Heart right ventricle (tissue), 16 donors: ENCODE measurements around the gene ZNF608. TPM values are rescaled to one million over a fixed set of nuclear protein-coding genes. Genes with fewer than 3 reads are reported as not detected.

Experiments used
- ATAC-seq, 8 donors: fragments of 200-7000 bp; cut with Tn5 transposase; one replicate each; pipeline ENCODE4 v1.9.1; 2020; ENCODE audit warnings: mild to moderate bottlenecking in 8 of 8, moderate library complexity in 8 of 8, moderate number of reproducible peaks in 1 of 8
- DNase-seq, 2 donors: peaks; one replicate each; pipeline ENCODE4 v3.0.0-alpha.2; 2020
- H3K27ac ChIP-seq, 10 donors: fragments of 200-600 bp; sonication (generic) in 2 of 10; one replicate each; pipeline versions ENCODE4 v1.5.0 to v1.8.0; 2020 to 2022; ENCODE audit warnings: mild to moderate bottlenecking in 3 of 10
- H3K27me3 ChIP-seq, 7 donors: fragments of 200-600 bp; one replicate each; pipeline ENCODE4 v1.8.0; 2021 to 2022; ENCODE audit warnings: mild to moderate bottlenecking in 2 of 7
- H3K36me3 ChIP-seq, 9 donors: fragments of 200-600 bp; sonication (generic) in 1 of 9; one replicate each; pipeline versions ENCODE4 v1.5.0 to v1.8.0; 2020 to 2022; ENCODE audit warnings: mild to moderate bottlenecking in 2 of 9
- H3K4me1 ChIP-seq, 9 donors: fragments of 200-600 bp; sonication (generic) in 1 of 9; one replicate each; pipeline versions ENCODE4 v1.5.0 to v1.8.0; 2020 to 2022; ENCODE audit warnings: mild to moderate bottlenecking in 4 of 9
- H3K4me3 ChIP-seq, 10 donors: fragments of 200-600 bp; sonication (generic) in 2 of 10; one replicate each; pipeline versions ENCODE4 v1.5.0 to v1.8.0; 2020 to 2022; ENCODE audit warnings: mild to moderate bottlenecking in 7 of 10, moderate library complexity in 2 of 10
- H3K9me3 ChIP-seq, 11 donors: fragments of 200-600 bp in 10 of 11; sonication (generic) in 2 of 11; one replicate each; pipeline versions ENCODE4 v1.5.0 to v1.8.0; 2013 to 2022; ENCODE audit warnings: mild to moderate bottlenecking in 2 of 11, control low read depth in 1 of 11, moderate library complexity in 1 of 11
- WGBS, 2 donors: extraction: QIAGEN DNeasy Blood & Tissue Kit; methylation state at CpG; one replicate each; pipeline ENCODE4 v1.1.7; 2013; ENCODE audit warnings: inconsistent platforms in 1 of 2; 5-methylcytosine and 5-hydroxymethylcytosine counted together
- intact Hi-C, 10 donors: fragments of 100-400 bp; cut with DNase I; formaldehyde crosslinking; loops; one replicate each; pipeline versions ENCODE4 v1.11.1 to v1.14.2; 2022
- long read RNA-seq, 3 donors: library from polyadenylated mRNA; unstranded; transcript quantifications; one replicate each; pipeline ENCODE4 v2.0.0, GENCODE V29; 2020 to 2021
- polyA plus RNA-seq, 2 donors: library from polyadenylated mRNA; stranded (reverse); fragments of 200-250 nt; gene quantifications; one replicate each; pipeline ENCODE4 v1.2.3, GENCODE V29; 2013
- total RNA-seq, 10 donors: library from RNA; stranded (reverse); fragmentation: NEBNext Ultra II Directional in 3 of 10; extraction: Animal tissue kit (Norgen Biotek cat#: 25700) in 3 of 10; gene quantifications; one replicate each; pipeline versions ENCODE4 v1.2.1 to v1.2.4, GENCODE V29; 2021 to 2023
- TF ChIP-seq, protein P1 (sequence below), 9 donors: fragments of 200-600 bp; sonication (generic) in 2 of 9; IDR thresholded peaks; one replicate each; pipeline versions ENCODE4 v1.5.0 to v1.8.0; 2021 to 2022; ENCODE audit warnings: antibody characterized with exemption in 9 of 9, mild to moderate bottlenecking in 5 of 9, moderate library complexity in 1 of 9
- donor health status: Arrhythmogenic right ventricular cardiomyopathy.
- donor health status: ischemic (EF 13 %, LVEDD 7.1; RV severe dilation, severe dysfunction).
- donor health status: healthy with polysubstance abuse.
- donor health status: DM: no; HTN: yes; CAD: no.
- donor health status: DM: no; HTN: no; CAD: no.
- donor health status: ischemic (EF 25% LVEDD 6.9; RV normal size, moderate dysfunction).
- donor health status: ischemic (EF 25% LVEDD 5.7; RV mildly dilated, moderate dysfunction).
- donor health status: healthy.
- donor health status: DM: yes; HTN: yes; CAD: no.
- donor health status: Ischemic cardiomyopathy.
- donor health status: ischemic (EF 35%, LVEDD 5.7; RV mildly dilated, moderate dysfunction).
- donor health status: nonischemic (EF 11% LVEDD 7.7; RV severe dilation, severe dysfunction).
- donor health status: DM: yes; HTN: yes; CAD: no.
- donor health status: PGD.
- donor health status: ischemic (EF 29% LVEDD 5.4; RV normal size, mild dysfunction).
- donor health status: nonischemic (EF 23%, LVEDD 6.1; RV moderate dilation, normal function).

Gene ZNF608
- total RNA-seq, result 10 to 100 TPM in 9 of 10 donors, 1 to 10 TPM in 1; 9.8 to 22.9 (median 13.1) TPM
- polyA plus RNA-seq, result 10 to 100 TPM in 1 of 2 donors, 1 to 10 TPM in 1; 3.3 to 17.2 TPM
- long read RNA-seq, donor 1, partial matches to known transcripts, result 3 of 6 reads
- long read RNA-seq, donor 1, other reads (novel, unspliced or antisense), result 3 of 6 reads
- long read RNA-seq, donor 2, partial matches to known transcripts, result 3 of 4 reads
- long read RNA-seq, donor 2, other reads (novel, unspliced or antisense), result 1 of 4 reads
- long read RNA-seq, donor 3, partial matches to known transcripts, result 3 of 7 reads
- long read RNA-seq, donor 3, other reads (novel, unspliced or antisense), result 3 of 7 reads

DNA sequence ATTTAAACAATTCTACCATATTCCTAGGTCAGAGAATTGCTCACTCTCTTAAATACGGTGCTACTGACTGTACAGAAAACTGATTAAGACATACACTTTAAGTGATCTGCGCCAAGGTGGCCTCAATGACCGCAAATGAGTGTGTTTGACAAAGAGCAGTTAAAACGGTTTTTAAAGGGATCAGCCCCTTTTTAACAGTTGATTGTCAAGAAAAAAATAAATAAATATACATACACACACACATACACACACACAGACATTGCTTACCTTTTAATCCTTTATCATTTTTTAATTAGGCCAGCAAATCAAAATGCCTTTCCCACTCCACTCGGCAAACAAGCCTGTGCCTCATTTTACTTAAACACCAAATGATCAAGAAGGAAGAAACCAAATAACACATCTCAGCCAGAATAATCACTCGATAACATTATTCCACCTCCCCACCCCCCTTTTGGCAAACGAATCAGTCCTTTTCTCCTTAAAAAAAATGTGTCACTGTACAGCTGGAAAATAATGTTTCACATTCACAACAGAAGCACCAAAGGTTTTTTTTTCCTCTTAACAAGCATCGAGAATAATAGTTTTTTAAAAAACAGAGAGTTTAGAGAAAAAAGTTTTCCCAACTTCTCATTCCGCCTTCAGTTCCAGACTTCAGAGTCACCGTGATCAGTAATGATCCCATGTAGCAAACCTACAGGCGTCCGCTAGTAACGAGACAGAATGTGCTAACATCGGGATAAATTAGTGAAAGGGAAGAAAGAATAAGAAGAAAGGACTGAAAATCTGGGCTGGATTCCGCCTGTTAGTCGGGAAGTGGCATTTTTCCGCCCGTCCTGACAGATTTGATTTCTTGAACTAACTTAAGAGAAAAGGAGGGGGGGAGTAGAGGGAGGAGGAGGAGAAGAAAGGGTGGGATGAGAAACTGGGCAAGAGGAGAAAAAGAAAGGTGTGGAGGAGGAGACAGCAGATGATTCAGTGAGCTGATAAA is at the start of gene ZNF608:
Gene ZNF608, minus strand, starts transcription at position 712 of the 988 bp plus-strand sequence. CDS start 1,650 bp downstream, outside the sequence.
- Histone ChIP-seq H3K36me3 (no peaks in the 10 kb centered on the region), H3K4me3 (peak within 1 kb of the TSS; percentile 48 to 81 (median 68)), H3K4me1 (peaks cover 5 to 65% (median 31%) of the 10 kb centered on the region in 9 donors), H3K9me3 (no peaks in the 10 kb centered on the region), H3K27ac (peak within 1 kb of the TSS; percentile 76 to 98 (median 92)), H3K27me3 (peaks cover 0 to 36% (median 0%) of the 10 kb centered on the region in 7 donors)
- TF ChIP-seq, protein P1, sequence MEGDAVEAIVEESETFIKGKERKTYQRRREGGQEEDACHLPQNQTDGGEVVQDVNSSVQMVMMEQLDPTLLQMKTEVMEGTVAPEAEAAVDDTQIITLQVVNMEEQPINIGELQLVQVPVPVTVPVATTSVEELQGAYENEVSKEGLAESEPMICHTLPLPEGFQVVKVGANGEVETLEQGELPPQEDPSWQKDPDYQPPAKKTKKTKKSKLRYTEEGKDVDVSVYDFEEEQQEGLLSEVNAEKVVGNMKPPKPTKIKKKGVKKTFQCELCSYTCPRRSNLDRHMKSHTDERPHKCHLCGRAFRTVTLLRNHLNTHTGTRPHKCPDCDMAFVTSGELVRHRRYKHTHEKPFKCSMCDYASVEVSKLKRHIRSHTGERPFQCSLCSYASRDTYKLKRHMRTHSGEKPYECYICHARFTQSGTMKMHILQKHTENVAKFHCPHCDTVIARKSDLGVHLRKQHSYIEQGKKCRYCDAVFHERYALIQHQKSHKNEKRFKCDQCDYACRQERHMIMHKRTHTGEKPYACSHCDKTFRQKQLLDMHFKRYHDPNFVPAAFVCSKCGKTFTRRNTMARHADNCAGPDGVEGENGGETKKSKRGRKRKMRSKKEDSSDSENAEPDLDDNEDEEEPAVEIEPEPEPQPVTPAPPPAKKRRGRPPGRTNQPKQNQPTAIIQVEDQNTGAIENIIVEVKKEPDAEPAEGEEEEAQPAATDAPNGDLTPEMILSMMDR (IDR thresholded peaks at IDR 0.05), result peak in 1 of 9 donors; percentile 6
- ATAC-seq, result peak in 1 of 8 donors; percentile 9
- WGBS, 2 donors, result 2 to 3% methylated on average over 18 of the region's 18 CpGs
- DNase-seq, result peak in 1 of 2 donors; percentile 34
- intact Hi-C loops, result loop anchor here in 8 of 10 donors (2.0 to 10.0 kb wide), 12 partner anchors 39 to 666 kb away; no protein-coding TSS in a partner anchor

DNA sequence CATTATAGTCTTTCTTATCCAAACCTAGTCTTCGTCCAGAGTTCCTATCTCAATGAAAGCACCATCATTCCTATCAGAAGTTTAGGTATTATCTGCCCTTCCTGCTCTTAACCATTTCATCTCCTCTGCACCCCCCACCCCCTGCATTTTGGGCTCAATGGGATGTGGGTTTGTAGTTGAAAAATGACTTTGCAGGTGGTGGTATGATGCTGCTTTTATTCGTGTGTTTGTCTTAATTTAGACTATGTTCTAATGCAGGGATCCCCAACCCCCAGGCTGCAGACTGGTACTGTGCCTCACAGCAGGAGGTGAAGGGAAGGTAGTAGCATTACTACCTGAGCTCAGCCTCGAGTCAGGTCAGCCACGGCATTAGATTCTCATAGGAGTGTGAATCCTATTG is 49.4 kb upstream of the ZNF608 start:
- intact Hi-C loops, result no loop called here
- TF ChIP-seq, protein P1 (IDR thresholded peaks at IDR 0.05), result no peak
- DNase-seq, result no peak
- no peaks in the 10 kb centered on the region for H3K36me3 ChIP-seq
- H3K4me1 ChIP-seq, result peaks cover 0 to 6% (median 0%) of the 10 kb centered on the region in 9 donors
- H3K4me3 ChIP-seq, result no peak overlapping the region
- H3K27ac ChIP-seq, result no peak overlapping the region
- no peaks in the 10 kb centered on the region for H3K9me3 ChIP-seq
- no peaks in the 10 kb centered on the region for H3K27me3 ChIP-seq
- 83 to 91% methylated on average over 4 of the region's 4 CpGs for WGBS, 2 donors
- no peak for ATAC-seq

DNA sequence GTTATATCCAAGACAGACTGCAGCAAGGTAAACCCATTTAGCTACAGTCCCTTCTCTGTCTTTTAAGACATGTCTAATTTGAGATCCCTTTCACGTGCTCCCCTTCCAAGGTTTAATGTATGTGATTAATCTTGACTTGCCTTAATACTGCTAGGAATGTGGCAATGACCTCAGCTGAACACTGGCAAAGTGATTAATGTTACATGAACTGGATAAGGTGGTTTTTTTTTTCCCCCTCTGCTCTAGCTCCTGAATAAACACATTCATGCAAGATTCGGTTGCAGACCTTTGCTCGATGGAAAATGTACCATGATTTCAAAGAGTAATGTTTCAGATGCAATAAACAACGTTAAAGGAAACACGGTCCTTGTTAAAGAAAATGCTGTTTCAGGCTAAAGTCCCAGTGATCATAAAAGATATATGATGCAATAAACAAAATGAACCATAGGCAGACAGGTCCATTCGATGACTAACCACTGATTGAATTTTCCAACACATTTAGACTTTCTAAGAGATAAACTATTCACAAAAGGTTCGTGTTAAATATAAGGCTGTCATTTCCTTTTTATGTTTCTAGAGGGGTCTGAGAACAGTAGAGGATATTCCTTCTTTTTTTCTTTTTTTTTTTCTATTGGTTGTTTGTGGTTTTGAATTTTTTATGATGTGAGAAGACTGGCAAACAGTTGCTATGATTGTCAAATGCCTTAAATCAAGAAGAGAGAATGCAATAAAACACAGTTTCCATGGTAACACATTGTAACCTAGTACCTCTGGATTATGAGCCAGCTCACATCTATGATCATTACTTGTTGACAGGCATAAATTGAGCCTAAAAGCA is 44.7 kb upstream of the ZNF608 start:
- 69 to 76% methylated on average over 7 of the region's 7 CpGs for WGBS, 2 donors
- intact Hi-C loops, result no loop called here
- Histone ChIP-seq H3K4me1 (no peaks in the 10 kb centered on the region), H3K27me3 (no peaks in the 10 kb centered on the region), H3K4me3 (no peak overlapping the region), H3K27ac (no peak overlapping the region), H3K9me3 (no peaks in the 10 kb centered on the region), H3K36me3 (no peaks in the 10 kb centered on the region)
- DNase-seq, result no peak
- TF ChIP-seq, protein P1 (IDR thresholded peaks at IDR 0.05), result no peak
- no peak for ATAC-seq
